Measurements from ENCODE around the gene PCDH19. TPM values are rescaled to one million over a fixed set of nuclear protein-coding genes. Genes with fewer than 3 reads are reported as not detected.

Gene PCDH19
- total and polyA plus RNA-seq, 10 of the 15 experiments (the other 5 are each of a cell fraction or from before 2014, with no cell fraction given): 0.01 TPM; not detected in 9

- TF ChIP-seq WRNIP1 (IDR thresholded peaks at IDR 0.05; ENCODE audit: borderline replicate concordance, low read depth, low read length) (no peak), PML (IDR thresholded peaks at IDR 0.05; ENCODE audit: low read length) (no peak), RCOR1 (conservative IDR thresholded peaks at IDR 0.05; ENCODE audit: low read depth, low read length) (no peak), NKRF (conservative IDR thresholded peaks at IDR 0.05) (no peak)
- TF ChIP-seq, protein P1, sequence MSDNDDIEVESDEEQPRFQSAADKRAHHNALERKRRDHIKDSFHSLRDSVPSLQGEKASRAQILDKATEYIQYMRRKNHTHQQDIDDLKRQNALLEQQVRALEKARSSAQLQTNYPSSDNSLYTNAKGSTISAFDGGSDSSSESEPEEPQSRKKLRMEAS (IDR thresholded peaks at IDR 0.05; ENCODE audit: low read depth, low read length): no peak
Observed at GRCh38 chrX:100408713-100409609, 1.1 kb downstream of the PCDH19 start (continued).

DNA sequence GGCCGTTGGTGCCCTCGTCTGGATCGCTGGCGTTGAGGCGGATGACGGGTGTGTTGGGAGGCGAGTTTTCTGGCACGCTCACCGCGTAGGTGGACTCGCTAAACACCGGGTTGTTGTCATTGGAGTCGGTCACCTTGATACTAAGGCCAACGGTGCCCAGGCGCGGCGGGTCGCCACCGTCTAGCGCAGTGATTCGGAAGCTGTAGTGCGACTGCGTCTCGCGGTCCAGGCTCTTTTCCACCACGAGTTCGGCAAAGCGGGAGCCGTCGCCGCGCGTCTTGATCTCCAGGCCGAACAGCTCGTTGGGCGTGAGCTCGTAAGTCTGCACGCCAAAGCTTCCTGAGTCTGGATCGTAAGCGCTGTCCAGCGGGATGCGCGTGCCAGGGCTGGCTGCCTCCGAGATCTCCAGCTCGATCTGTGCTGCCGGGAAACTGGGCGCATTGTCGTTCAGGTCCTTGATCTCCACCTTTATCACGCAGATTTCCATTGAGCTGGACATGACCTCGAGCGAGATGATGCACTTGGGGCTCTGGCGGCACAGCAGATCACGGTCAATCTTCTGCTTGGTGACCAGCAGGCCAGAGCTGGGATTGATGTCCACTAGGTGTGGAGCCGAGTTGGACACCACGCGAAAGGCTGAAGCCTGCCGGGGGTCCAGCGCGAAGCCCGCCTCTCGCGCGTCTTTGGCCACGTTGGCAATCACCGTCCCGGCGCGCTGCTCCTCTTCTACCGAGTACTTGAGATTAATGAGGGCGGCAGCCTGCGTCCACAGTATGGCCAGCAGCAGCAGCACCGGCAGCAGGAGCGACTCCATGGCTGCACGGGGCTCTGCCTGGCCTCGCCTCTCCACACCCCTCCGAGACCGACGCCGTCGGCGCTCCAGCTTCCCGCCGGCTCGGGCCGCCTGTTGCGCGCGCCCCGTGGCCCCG, 2.0 kb downstream of the PCDH19 start:
- WGBS (ENCODE audit: insufficient coverage, insufficient replicate concordance, low lambda C conversion rate, missing lambda C conversion rate): 85% methylated on average over 87 of the region's 90 CpGs
- no peak overlapping the region for H2AFZ ChIP-seq (ENCODE audit: control insufficient read depth, low read depth, low read length)
- no peaks in the 10 kb centered on the region; the same call in 1 of the 2 replicates for H4K20me1 ChIP-seq (ENCODE audit: control insufficient read depth, insufficient read depth)
- no TSS peak for BruUV-seq (replicated peaks)
- H3K27ac ChIP-seq (ENCODE audit: control insufficient read depth, insufficient read depth): no peak overlapping the region
- H3K4me3 ChIP-seq: no peak overlapping the region
- in situ Hi-C loops (cut with MboI) (loop anchor here (25.0 kb wide), 1 partner anchor 1121 kb away; no protein-coding TSS in a partner anchor), intact Hi-C loops (cut with micrococcal nuclease; ENCODE audit: unreplicated experiment) (no loop called here)
- no peak overlapping the region for H3K4me2 ChIP-seq (ENCODE audit: control insufficient read depth, insufficient read depth)
- FAIRE-seq (no peak), ATAC-seq (no peak), DNase-seq (ENCODE audit: low read depth, low spot score) (no peak)
- ChIA-PET POLR2A (no interaction called here), RAD21 (ENCODE audit: unreplicated experiment) (no interaction called here), CTCF (no interaction called here), SMC1A (ENCODE audit: uncharacterized antibody, unreplicated experiment) (interaction anchor here (0.5 kb wide), 1 partner anchor 72 kb away, joined by 3 read pairs; no protein-coding TSS in a partner anchor)
- no peaks in the 10 kb centered on the region for H3K36me3 ChIP-seq (ENCODE audit: control insufficient read depth in 2 of 2, insufficient read depth in 2 of 2, low read length in 1 of 2)
- H3K9ac ChIP-seq (ENCODE audit: control insufficient read depth, insufficient read depth, low read length): no peak overlapping the region
- H3K27me3 ChIP-seq (replicated peaks in 1 of 2; ENCODE audit: control insufficient read depth in 2 of 2, insufficient read depth in 2 of 2, low read length in 1 of 2): no peaks in the 10 kb centered on the region; a peak in 1 of 4 replicates
- H3K4me1 ChIP-seq (ENCODE audit: control insufficient read depth, insufficient read depth, low read length): no peaks in the 10 kb centered on the region
- no peaks in the 10 kb centered on the region for H3K79me2 ChIP-seq (ENCODE audit: control insufficient read depth, insufficient read depth, low read length)
- H3K9me3 ChIP-seq (replicated peaks; ENCODE audit: control insufficient read depth, insufficient read depth, low read length): peaks cover 15% of the 10 kb centered on the region; the same call in 1 of the 3 replicates
- TF ChIP-seq E2F4 (IDR thresholded peaks at IDR 0.05; ENCODE audit: low read depth, low read length) (no peak), BCL11A (IDR thresholded peaks at IDR 0.05; ENCODE audit: low read depth, low read length) (no peak), STAT3 (IDR thresholded peaks at IDR 0.05; ENCODE audit: low read depth, low read length) (no peak), MEF2B (IDR thresholded peaks at IDR 0.05; ENCODE audit: partially characterized antibody, poor library complexity, severe bottlenecking) (no peak), MYB (IDR thresholded peaks at IDR 0.05; ENCODE audit: borderline replicate concordance, low read depth, low read length) (no peak), RELA (IDR thresholded peaks at IDR 0.05; ENCODE audit: borderline replicate concordance, partially characterized antibody) (no peak), FOXK2 (IDR thresholded peaks at IDR 0.05) (no peak), DPF2 (IDR thresholded peaks at IDR 0.05) (no peak)
- TF ChIP-seq, protein P2, sequence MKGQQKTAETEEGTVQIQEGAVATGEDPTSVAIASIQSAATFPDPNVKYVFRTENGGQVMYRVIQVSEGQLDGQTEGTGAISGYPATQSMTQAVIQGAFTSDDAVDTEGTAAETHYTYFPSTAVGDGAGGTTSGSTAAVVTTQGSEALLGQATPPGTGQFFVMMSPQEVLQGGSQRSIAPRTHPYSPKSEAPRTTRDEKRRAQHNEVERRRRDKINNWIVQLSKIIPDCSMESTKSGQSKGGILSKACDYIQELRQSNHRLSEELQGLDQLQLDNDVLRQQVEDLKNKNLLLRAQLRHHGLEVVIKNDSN (IDR thresholded peaks at IDR 0.05; ENCODE audit: borderline replicate concordance, extremely low read length, insufficient read depth, low read depth, low read length): no peak

Measured in GM12878 (cell line).